ENCODE data around the gene LHFPL2.

DNA sequence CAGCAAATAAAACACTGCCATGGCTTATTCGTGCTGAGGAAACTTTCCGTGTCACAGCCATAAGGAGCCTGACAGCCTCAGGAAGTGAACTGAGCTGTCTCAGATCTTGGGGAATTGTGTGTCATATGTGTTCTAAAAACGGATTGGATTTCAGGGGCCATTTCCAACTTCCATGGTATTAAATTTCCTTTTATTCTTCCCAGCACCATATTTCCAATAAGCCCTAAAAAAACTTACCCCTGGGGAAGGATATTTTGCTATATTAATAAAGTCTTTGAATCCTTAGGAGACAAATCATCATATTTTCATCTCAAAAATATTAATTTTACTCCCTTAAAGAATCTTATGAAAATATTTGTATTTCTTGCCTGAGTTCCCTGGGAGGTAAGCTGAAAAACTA lies 93.9 kb downstream of the LHFPL2 start:
- no peak for TF ChIP-seq POLR2A (IDR thresholded peaks at IDR 0.05)
- TF ChIP-seq, protein P1, sequence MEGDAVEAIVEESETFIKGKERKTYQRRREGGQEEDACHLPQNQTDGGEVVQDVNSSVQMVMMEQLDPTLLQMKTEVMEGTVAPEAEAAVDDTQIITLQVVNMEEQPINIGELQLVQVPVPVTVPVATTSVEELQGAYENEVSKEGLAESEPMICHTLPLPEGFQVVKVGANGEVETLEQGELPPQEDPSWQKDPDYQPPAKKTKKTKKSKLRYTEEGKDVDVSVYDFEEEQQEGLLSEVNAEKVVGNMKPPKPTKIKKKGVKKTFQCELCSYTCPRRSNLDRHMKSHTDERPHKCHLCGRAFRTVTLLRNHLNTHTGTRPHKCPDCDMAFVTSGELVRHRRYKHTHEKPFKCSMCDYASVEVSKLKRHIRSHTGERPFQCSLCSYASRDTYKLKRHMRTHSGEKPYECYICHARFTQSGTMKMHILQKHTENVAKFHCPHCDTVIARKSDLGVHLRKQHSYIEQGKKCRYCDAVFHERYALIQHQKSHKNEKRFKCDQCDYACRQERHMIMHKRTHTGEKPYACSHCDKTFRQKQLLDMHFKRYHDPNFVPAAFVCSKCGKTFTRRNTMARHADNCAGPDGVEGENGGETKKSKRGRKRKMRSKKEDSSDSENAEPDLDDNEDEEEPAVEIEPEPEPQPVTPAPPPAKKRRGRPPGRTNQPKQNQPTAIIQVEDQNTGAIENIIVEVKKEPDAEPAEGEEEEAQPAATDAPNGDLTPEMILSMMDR (IDR thresholded peaks at IDR 0.05) = no peak

All from body of pancreas (tissue), 4 donors.